Measurements from ENCODE around the gene NUDT6.
"Not testable (repeated sequence)": the region's sequence is repeated elsewhere in the genome, so short reads cannot be mapped to it uniquely, and the experiment has no call there.

NUDT6 gene

GRCh38 chr4:122845760-122846159 is 76.6 kb downstream of the NUDT6 start:
- Histone ChIP-seq H3K4me1 (ENCODE audit: control insufficient read depth, low read depth, low read length) (peaks cover 38% of the 10 kb centered on the region), H3K27ac (ENCODE audit: low read length) (no peak overlapping the region), H3K36me3 (ENCODE audit: control insufficient read depth, low read depth, low read length) (peaks cover 18% of the 10 kb centered on the region), H3K9ac (ENCODE audit: low read length) (no peak overlapping the region), H3K27me3 (ENCODE audit: control insufficient read depth, insufficient read depth, low read length) (no peaks in the 10 kb centered on the region), H3K4me3 (ENCODE audit: low read length) (no peak overlapping the region), H3K9me3 (ENCODE audit: control insufficient read depth, low read depth, low read length) (no peaks in the 10 kb centered on the region)

GRCh38 chr4:122845066-122845465 is 77.3 kb downstream of the NUDT6 start:
- Histone ChIP-seq H3K4me1 (ENCODE audit: control insufficient read depth, low read depth, low read length) (peaks cover 32% of the 10 kb centered on the region), H3K36me3 (ENCODE audit: control insufficient read depth, low read depth, low read length) (peaks cover 25% of the 10 kb centered on the region), H3K4me3 (ENCODE audit: low read length) (no peak overlapping the region), H3K9me3 (ENCODE audit: control insufficient read depth, low read depth, low read length) (no peaks in the 10 kb centered on the region), H3K9ac (ENCODE audit: low read length) (no peak overlapping the region), H3K27me3 (ENCODE audit: control insufficient read depth, insufficient read depth, low read length) (no peaks in the 10 kb centered on the region), H3K27ac (ENCODE audit: low read length) (no peak overlapping the region)

- Histone ChIP-seq H3K36me3 (ENCODE audit: control insufficient read depth, low read depth, low read length) (peaks cover 32% of the 10 kb centered on the region), H3K4me1 (ENCODE audit: control insufficient read depth, low read depth, low read length) (peaks cover 32% of the 10 kb centered on the region)
- not testable (repeated sequence) for H3K27ac ChIP-seq (ENCODE audit: low read length); H3K9ac ChIP-seq (ENCODE audit: low read length); H3K9me3 ChIP-seq (ENCODE audit: control insufficient read depth, low read depth, low read length); H3K4me3 ChIP-seq (ENCODE audit: low read length); H3K27me3 ChIP-seq (ENCODE audit: control insufficient read depth, insufficient read depth, low read length)
Measured at GRCh38 chr4:122844391-122844790, 78.0 kb downstream of the NUDT6 start.

- H3K4me1 ChIP-seq (ENCODE audit: control insufficient read depth, low read depth, low read length) = peaks cover 32% of the 10 kb centered on the region
- H3K36me3 ChIP-seq (ENCODE audit: control insufficient read depth, low read depth, low read length) = peaks cover 45% of the 10 kb centered on the region
- H3K27me3 ChIP-seq (ENCODE audit: control insufficient read depth, insufficient read depth, low read length) = no peaks in the 10 kb centered on the region
- H3K9me3 ChIP-seq (ENCODE audit: control insufficient read depth, low read depth, low read length) = no peaks in the 10 kb centered on the region
- no peak overlapping the region for H3K27ac ChIP-seq (ENCODE audit: low read length)
- no peak overlapping the region for H3K9ac ChIP-seq (ENCODE audit: low read length)
- no peak overlapping the region for H3K4me3 ChIP-seq (ENCODE audit: low read length)
Measured at GRCh38 chr4:122842984-122843531, 79.3 kb downstream of the NUDT6 start.

Data from iPS-18a (cell line).